ENCODE measurements around the gene CILP. TPM values are rescaled to one million over a fixed set of nuclear protein-coding genes. Genes with fewer than 3 reads are reported as not detected.

Gene CILP
- total RNA-seq, 2 donors from 2014 or later = 0.82 to 27.8 TPM

DNA sequence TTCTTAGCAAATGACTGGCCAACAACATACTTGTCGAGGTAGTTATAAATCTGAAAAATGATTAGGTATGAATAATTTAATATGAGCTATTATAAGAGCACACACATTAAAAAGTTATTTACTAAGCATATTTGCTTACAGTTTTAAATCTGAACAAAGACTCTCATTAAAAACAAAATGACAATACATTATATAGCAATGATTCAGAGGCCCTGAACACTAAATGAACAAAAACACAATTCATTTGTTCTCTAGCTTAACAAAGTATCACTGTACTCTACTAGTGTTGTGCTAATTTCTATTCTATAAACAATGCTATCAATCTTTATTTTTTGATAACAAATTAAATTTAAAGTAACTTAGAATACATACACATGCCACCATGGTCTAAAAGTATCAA, 47.1 kb downstream of the CILP start:
- Histone ChIP-seq H3K27ac (no peak overlapping the region), H3K4me3 (no peak overlapping the region), H3K9me3 (no peaks in the 10 kb centered on the region), H3K36me3 (no peaks in the 10 kb centered on the region), H3K4me1 (replicated peaks) (no peaks in the 10 kb centered on the region), H3K27me3 (replicated peaks; ENCODE audit: insufficient read depth) (no peaks in the 10 kb centered on the region)
- 63% methylated on average over 1 of the region's 1 CpG for WGBS
- TF ChIP-seq POLR2A (IDR thresholded peaks at IDR 0.05) = no peak
- TF ChIP-seq POLR2AphosphoS5 (IDR thresholded peaks at IDR 0.05) = no peak
- no peak for DNase-seq (ENCODE audit: low spot score)
- intact Hi-C loops (cut with DNase I) = no loop called here

- Histone ChIP-seq H3K36me3 (peaks cover 0 to 4% of the 10 kb centered on the region in 2 donors), H3K9me3 (no peaks in the 10 kb centered on the region), H3K4me1 (replicated peaks) (no peaks in the 10 kb centered on the region), H3K4me3 (no peak overlapping the region), H3K27me3 (replicated peaks; ENCODE audit: insufficient read depth) (no peaks in the 10 kb centered on the region), H3K27ac (no peak overlapping the region)
- no peak for DNase-seq (ENCODE audit: low spot score)
- WGBS = 87% methylated on average over 4 of the region's 4 CpGs
- intact Hi-C loops (cut with DNase I) = no loop called here
- TF ChIP-seq POLR2AphosphoS5 (IDR thresholded peaks at IDR 0.05) (no peak), CTCF (IDR thresholded peaks at IDR 0.05) (no peak), POLR2A (IDR thresholded peaks at IDR 0.05) (no peak)
These were observed 48.2 kb downstream of the CILP start for GRCh38 chr15:65163041-65163440.

DNA sequence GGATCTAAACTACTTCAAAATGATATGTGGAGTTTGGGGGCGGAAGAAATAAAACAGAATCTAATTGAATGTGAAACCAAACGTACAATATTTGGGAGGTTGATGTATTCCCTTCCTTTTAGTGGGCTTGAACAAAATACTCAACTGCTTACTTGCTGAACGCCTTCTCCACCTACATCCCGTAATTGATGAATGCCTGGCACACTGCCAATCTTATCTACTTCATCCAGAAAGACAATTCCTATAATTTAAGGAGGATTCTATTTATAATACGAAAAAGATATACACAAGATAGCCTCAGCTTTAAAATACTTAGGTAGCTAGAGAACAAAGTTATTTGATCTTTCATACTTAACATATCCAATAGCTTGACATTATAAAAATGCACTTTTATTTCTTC, 54.6 kb downstream of the CILP start:
- WGBS = 61% methylated on average over 5 of the region's 5 CpGs
- intact Hi-C loops (cut with DNase I) = no loop called here
- peaks cover 13 to 20% of the 10 kb centered on the region in 2 donors for H3K36me3 ChIP-seq

GRCh38 chr15:65154720-65155119, 56.6 kb downstream of the CILP start:
- H3K4me1 ChIP-seq (replicated peaks) = no peaks in the 10 kb centered on the region
- intact Hi-C loops (cut with DNase I) = no loop called here
- TF ChIP-seq POLR2A (IDR thresholded peaks at IDR 0.05) (no peak), CTCF (IDR thresholded peaks at IDR 0.05) (no peak), POLR2AphosphoS5 (IDR thresholded peaks at IDR 0.05) (no peak)
- no peak overlapping the region for H3K4me3 ChIP-seq
- no peaks in the 10 kb centered on the region for H3K27me3 ChIP-seq (replicated peaks; ENCODE audit: insufficient read depth)
- peaks cover 13 to 20% of the 10 kb centered on the region in 2 donors for H3K36me3 ChIP-seq
- WGBS = 90% methylated on average over 6 of the region's 6 CpGs
- DNase-seq (ENCODE audit: low spot score) = no peak
- H3K9me3 ChIP-seq = no peaks in the 10 kb centered on the region
- no peak overlapping the region for H3K27ac ChIP-seq

More for the DNA sequence above, 54.6 kb downstream of the CILP start:
- Histone ChIP-seq H3K4me3 (no peak overlapping the region), H3K27ac (no peak overlapping the region), H3K9me3 (no peaks in the 10 kb centered on the region), H3K27me3 (replicated peaks; ENCODE audit: insufficient read depth) (no peaks in the 10 kb centered on the region), H3K4me1 (replicated peaks) (no peaks in the 10 kb centered on the region)
- DNase-seq (ENCODE audit: low spot score) = no peak
- TF ChIP-seq POLR2AphosphoS5 (IDR thresholded peaks at IDR 0.05) = no peak
- no peak for TF ChIP-seq POLR2A (IDR thresholded peaks at IDR 0.05)

DNA sequence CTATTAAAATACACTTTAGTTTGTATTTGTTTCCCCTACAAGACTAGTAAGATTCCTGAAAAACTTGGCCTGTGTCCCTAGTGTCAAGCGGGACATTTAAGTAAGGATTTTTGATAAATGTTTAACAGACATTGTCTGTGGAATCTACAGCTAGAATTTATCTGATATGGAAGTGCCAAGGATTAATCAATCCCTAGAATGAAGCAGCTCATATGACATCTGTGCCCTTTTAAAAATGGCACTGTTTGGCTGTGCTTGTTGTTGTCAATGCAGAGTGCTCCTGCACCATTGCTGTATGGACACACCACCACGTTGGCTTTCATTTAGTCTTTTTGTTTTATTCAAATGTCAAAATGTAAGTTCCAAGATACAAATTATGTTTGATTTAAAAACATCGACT, 63.4 kb downstream of the CILP start:
- no peak overlapping the region for H3K27ac ChIP-seq
- no peaks in the 10 kb centered on the region for H3K9me3 ChIP-seq
- no peaks in the 10 kb centered on the region for H3K4me1 ChIP-seq (replicated peaks)
- intact Hi-C loops (cut with DNase I) = no loop called here
- WGBS = 77% methylated on average over 3 of the region's 3 CpGs
- H3K27me3 ChIP-seq (replicated peaks; ENCODE audit: insufficient read depth) = no peaks in the 10 kb centered on the region
- TF ChIP-seq CTCF (IDR thresholded peaks at IDR 0.05) (no peak), POLR2A (IDR thresholded peaks at IDR 0.05) (no peak), POLR2AphosphoS5 (IDR thresholded peaks at IDR 0.05) (no peak)
- DNase-seq (ENCODE audit: low spot score) = no peak
- H3K36me3 ChIP-seq = no peaks in the 10 kb centered on the region
- no peak overlapping the region for H3K4me3 ChIP-seq

DNA sequence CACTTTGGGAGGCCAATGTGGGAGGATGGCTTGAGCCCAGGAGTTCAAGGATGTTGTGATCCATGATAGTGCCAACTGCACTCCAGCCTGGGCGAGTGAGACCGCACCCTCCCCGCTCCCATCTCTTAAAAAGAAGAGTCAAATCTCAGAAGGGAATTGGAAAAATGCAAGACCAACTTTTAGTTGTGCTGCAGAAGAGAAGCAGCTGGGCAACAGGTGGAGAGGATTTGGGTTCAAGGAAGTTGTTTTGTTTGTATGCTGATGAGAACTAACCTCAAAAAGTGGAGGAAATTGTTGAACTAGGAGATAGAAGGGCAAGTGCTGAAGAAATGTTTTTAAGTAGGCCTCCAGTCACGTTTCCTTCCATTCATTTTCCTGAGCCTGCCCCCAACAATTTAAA, 64.8 kb downstream of the CILP start:
- intact Hi-C loops (cut with DNase I) = no loop called here
- no peak for DNase-seq (ENCODE audit: low spot score)
- TF ChIP-seq POLR2AphosphoS5 (IDR thresholded peaks at IDR 0.05) (no peak), CTCF (IDR thresholded peaks at IDR 0.05) (no peak), POLR2A (IDR thresholded peaks at IDR 0.05) (no peak)
- no peaks in the 10 kb centered on the region for H3K9me3 ChIP-seq
- no peak overlapping the region for H3K27ac ChIP-seq
- H3K36me3 ChIP-seq = no peaks in the 10 kb centered on the region
- H3K4me3 ChIP-seq = no peak overlapping the region
- H3K27me3 ChIP-seq (replicated peaks; ENCODE audit: insufficient read depth) = no peaks in the 10 kb centered on the region
- H3K4me1 ChIP-seq (replicated peaks) = no peaks in the 10 kb centered on the region
- 92% methylated on average over 4 of the region's 4 CpGs for WGBS

All from prostate gland (tissue), 2 donors.